CD4-positive, alpha-beta memory T cell (primary cell): ENCODE data around the gene ASIC3. TPM values are rescaled to one million over a fixed set of nuclear protein-coding genes. Genes with fewer than 3 reads are reported as not detected.
"Not testable (repeated sequence)": the region's sequence is repeated elsewhere in the genome, so short reads cannot be mapped to it uniquely, and the experiment has no call there.

Source experiments
- CTCF ChIA-PET: fragments of 350-600 bp; sonication (Branson Sonifier 250); formaldehyde crosslinking; loops from one replicate; lab custom pipeline; 2021; ENCODE audit warnings: inconsistent platforms; ENCODE audit not compliant: partially characterized antibody; lab: Charles Lee
- POLR2A ChIA-PET: fragments of 350-600 bp; sonication (Branson Sonifier 250); formaldehyde crosslinking; loops from one replicate; lab custom pipeline; 2021; ENCODE audit not compliant: partially characterized antibody; lab: Charles Lee
- DNase-seq, 5 donors: peaks; one replicate each; pipeline versions ENCODE4 v3.0.0 to v3.0.0-alpha.2; 2020 to 2022; ENCODE audit warnings: mixed read lengths in 1 of 5
- H3K27ac ChIP-seq: one replicate; pipeline ENCODE4 v1.7.0; 2013; ENCODE audit warnings: low read depth, low read length
- H3K27me3 ChIP-seq: 2 replicates; pipeline ENCODE4 v1.7.0; 2013; ENCODE audit warnings: mild to moderate bottlenecking, low read length, moderate library complexity; ENCODE audit not compliant: insufficient read depth
- H3K36me3 ChIP-seq: 2 replicates; pipeline ENCODE4 v1.7.0; 2013; ENCODE audit warnings: mild to moderate bottlenecking, low read length, moderate library complexity; ENCODE audit not compliant: insufficient read depth
- H3K4me1 ChIP-seq: 2 replicates; pipeline ENCODE4 v1.7.0; 2013; ENCODE audit warnings: mild to moderate bottlenecking, low read length, moderate library complexity; ENCODE audit not compliant: insufficient read depth
- H3K4me3 ChIP-seq, 2 donors: one replicate each; pipeline ENCODE4 v1.7.0; 2013; ENCODE audit warnings: low read length in 2 of 2, mild to moderate bottlenecking in 1 of 2
- H3K9me3 ChIP-seq, 2 donors: one replicate each; pipeline ENCODE4 v1.7.0; 2013; ENCODE audit warnings: low read length in 2 of 2, control low read depth in 1 of 2; ENCODE audit not compliant: control insufficient read depth in 1 of 2
- H3K27ac Mint-ChIP-seq, 7 donors: one replicate each; pipeline ENCODE4 v1.8.0; 2020 to 2021; ENCODE audit warnings: mixed read lengths in 7 of 7, mild to moderate bottlenecking in 6 of 7, inconsistent platforms in 3 of 7, moderate library complexity in 3 of 7
- H3K27me3 Mint-ChIP-seq, 2 donors: one replicate each; pipeline ENCODE4 v1.8.0; 2020 to 2021; ENCODE audit warnings: mixed read lengths in 2 of 2
- H3K36me3 Mint-ChIP-seq, 2 donors: one replicate each; pipeline ENCODE4 v1.8.0; 2020 to 2021; ENCODE audit warnings: mixed read lengths in 2 of 2, inconsistent platforms in 1 of 2, mild to moderate bottlenecking in 1 of 2
- H3K4me1 Mint-ChIP-seq, 4 donors: one replicate each; pipeline ENCODE4 v1.8.0; 2020 to 2021; ENCODE audit warnings: mixed read lengths in 4 of 4, mild to moderate bottlenecking in 1 of 4
- H3K4me3 Mint-ChIP-seq, 8 donors: one replicate each; pipeline ENCODE4 v1.8.0; 2020 to 2021; ENCODE audit warnings: mixed read lengths in 8 of 8, mild to moderate bottlenecking in 7 of 8, moderate library complexity in 6 of 8, inconsistent platforms in 3 of 8
- H3K9me3 Mint-ChIP-seq, 8 donors: one replicate each; pipeline ENCODE4 v1.8.0; 2020 to 2021; ENCODE audit warnings: mixed read lengths in 8 of 8, mild to moderate bottlenecking in 5 of 8, inconsistent platforms in 3 of 8, moderate library complexity in 1 of 8
- intact Hi-C: fragments of 100-400 bp; cut with micrococcal nuclease; formaldehyde crosslinking; loops from one replicate; pipeline ENCODE4 v1.15.1; 2023
- polyA plus RNA-seq, 2 donors: library from polyadenylated mRNA; unstranded; fragments of 300-500 nt; fragmentation: Illumina TruSeq; gene quantifications; one replicate each; pipeline ENCODE4 v1.2.3, GENCODE V29; 2021
- total RNA-seq, 2 experiments: library from RNA; stranded (reverse); gene quantifications; one replicate each; pipeline ENCODE4 v1.2.3, GENCODE V29; 2021

ASIC3 gene
- total and polyA plus RNA-seq, 4 experiments from 2014 or later: 10.6 to 11.6 TPM; not detected in 2

DNA sequence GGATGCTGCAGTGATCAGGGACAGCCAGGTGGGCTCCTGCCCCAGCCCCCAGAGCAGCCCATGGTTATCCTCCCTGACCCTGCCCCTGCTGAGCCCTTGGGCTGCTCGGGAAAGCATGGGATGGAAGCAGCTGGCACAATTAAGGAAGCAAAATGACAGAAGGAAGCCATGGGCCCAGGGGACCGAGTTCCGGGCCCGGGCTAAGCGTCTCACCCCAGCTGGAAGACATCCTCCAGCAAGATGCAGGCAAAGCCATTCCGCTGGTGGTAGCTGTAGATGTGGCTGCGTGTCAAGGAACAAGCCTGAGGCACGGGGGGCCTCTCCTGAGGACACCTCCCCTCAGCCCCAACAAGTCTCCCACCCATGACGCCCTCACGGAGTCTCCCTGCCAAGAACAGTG is 25.1 kb upstream of the ASIC3 start:
- Mint-ChIP-seq H3K27ac (peak overlapping the region in 2 of 7 donors; percentile 32 to 43), H3K27me3 (peaks cover 1 to 10% of the 10 kb centered on the region in 2 donors), H3K4me3 (no peak overlapping the region), H3K9me3 (no peaks in the 10 kb centered on the region), H3K4me1 (peaks cover 12 to 26% (median 18%) of the 10 kb centered on the region in 4 donors), H3K36me3 (peaks cover 0 to under 1% of the 10 kb centered on the region in 2 donors)
- H3K27ac ChIP-seq: no peak overlapping the region
- H3K4me1 ChIP-seq: peaks cover 16% of the 10 kb centered on the region
- ChIA-PET POLR2A (interaction anchor here (1.0 to 1.9 kb wide), 3 partner anchors 9 to 36 kb away, joined by 3 to 8 read pairs (median 5); no protein-coding TSS in a partner anchor), CTCF (interaction anchor here (1.5 kb wide), 1 partner anchor 39 kb away, joined by 3 read pairs; no protein-coding TSS in a partner anchor)
- no peak overlapping the region for H3K4me3 ChIP-seq
- no peaks in the 10 kb centered on the region for H3K9me3 ChIP-seq
- intact Hi-C loops: no loop called here
- H3K27me3 ChIP-seq: no peaks in the 10 kb centered on the region
- DNase-seq: no peak
- no peaks in the 10 kb centered on the region for H3K36me3 ChIP-seq

DNA sequence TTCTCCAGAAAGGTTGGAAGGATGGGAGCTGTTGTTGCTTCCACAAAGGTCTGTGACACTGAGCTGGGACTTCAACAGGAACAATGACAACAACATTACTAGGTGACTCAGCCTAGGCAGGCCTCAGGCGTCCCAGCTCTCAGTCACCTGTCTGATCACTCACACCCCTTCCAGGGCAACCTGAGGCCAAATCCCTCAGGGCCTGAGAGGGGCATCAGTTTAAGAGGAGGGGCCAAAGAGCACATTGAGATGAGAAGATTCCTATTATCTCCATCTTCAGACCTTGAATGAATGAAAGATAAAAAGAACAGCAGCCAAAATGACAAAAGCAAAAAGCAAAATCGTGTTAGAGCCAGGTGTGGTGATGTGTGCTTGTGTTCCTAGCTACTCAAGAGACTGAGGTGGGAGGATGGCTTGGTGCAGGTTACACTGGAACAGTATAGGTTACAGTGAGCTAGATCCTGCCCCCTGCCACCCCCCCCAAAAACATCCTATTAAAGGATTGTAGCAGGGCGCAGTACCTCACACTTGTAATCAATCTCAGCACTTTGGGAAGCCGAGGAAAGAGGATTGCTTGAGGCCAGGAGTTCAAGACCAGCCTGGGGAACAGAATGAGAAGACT is 23.8 kb upstream of the ASIC3 start, which contains the start of gene ATG9B:
Gene ATG9B, minus strand, starts transcription at position 60 of the 622 bp plus-strand sequence. CDS start 71 bp downstream, outside the sequence.
- DNase-seq: no peak
- peaks cover 11 to 23% (median 17%) of the 10 kb centered on the region in 4 donors for H3K4me1 Mint-ChIP-seq
- Histone ChIP-seq H3K4me3 (no peak within 1 kb of the TSS), H3K36me3 (no peaks in the 10 kb centered on the region), H3K9me3 (no peaks in the 10 kb centered on the region), H3K4me1 (peaks cover 16% of the 10 kb centered on the region), H3K27ac (no peak within 1 kb of the TSS), H3K27me3 (no peaks in the 10 kb centered on the region)
- H3K9me3 Mint-ChIP-seq: no peaks in the 10 kb centered on the region
- H3K27me3 Mint-ChIP-seq: peaks cover 0 to 6% of the 10 kb centered on the region in 2 donors
- no peak within 1 kb of the TSS for H3K4me3 Mint-ChIP-seq
- POLR2A ChIA-PET: interaction anchor here (1.6 to 1.9 kb wide), 2 partner anchors 10 to 16 kb away, joined by 5 to 8 read pairs; no protein-coding TSS in a partner anchor
- intact Hi-C loops: no loop called here
- CTCF ChIA-PET: interaction anchor here (0.6 to 2.1 kb wide), 4 partner anchors 14 to 86 kb away, joined by 3 to 7 read pairs (median 4); no protein-coding TSS in a partner anchor
- H3K27ac Mint-ChIP-seq: peak within 1 kb of the TSS in 6 of 7 donors; percentile 36 to 83 (median 80)
- H3K36me3 Mint-ChIP-seq: peaks cover 0 to 6% of the 10 kb centered on the region in 2 donors

DNA sequence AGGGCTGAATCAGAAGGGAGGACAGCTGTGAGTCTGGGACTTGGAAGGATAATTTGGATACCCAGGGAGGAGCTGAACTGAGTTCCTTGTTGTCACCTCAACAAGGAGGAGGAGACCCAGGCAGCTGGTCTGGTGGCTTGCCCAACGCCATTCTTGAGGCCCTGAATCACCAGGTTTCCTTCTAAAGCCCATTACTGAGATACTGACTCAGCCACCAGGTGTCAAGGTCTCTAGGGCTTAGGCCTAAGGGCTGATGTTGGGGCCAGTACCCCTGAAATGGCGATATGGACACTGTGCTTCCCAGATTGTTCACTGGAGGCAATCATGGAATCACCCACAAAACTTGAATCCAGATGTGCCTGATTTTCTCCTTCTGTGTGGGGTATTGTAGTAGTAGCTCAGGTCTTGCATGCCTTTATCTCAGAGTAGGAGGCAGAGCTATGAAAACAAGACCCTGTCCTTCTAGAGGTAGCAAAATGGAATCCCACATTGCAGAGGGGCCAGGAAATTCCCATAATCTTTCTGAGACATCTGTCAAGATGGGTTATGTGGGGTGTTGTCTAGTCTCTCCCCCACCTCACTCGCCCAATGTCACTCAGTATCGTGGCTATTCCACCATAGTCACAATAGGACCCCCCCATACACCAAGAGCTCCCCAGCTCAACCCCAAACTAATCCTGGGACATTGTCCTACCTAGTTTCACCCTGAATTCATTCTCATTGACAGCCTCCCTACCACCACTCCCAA is 22.2 kb upstream of the ASIC3 start:
- POLR2A ChIA-PET: interaction anchor here (0.6 to 1.5 kb wide), 4 partner anchors 9 to 712 kb away, joined by 3 to 5 read pairs (median 3); no protein-coding TSS in a partner anchor
- Histone ChIP-seq H3K36me3 (no peaks in the 10 kb centered on the region), H3K27ac (no peak overlapping the region), H3K4me1 (peaks cover 21% of the 10 kb centered on the region), H3K9me3 (no peaks in the 10 kb centered on the region), H3K27me3 (no peaks in the 10 kb centered on the region), H3K4me3 (no peak overlapping the region)
- CTCF ChIA-PET: interaction anchor here (0.6 to 4.4 kb wide), 4 partner anchors 8 to 556 kb away, joined by 3 to 44 read pairs (median 5); no protein-coding TSS in a partner anchor
- intact Hi-C loops: no loop called here
- peak overlapping the region in 6 of 7 donors; percentile 29 to 100 (median 100) for H3K27ac Mint-ChIP-seq
- H3K4me1 Mint-ChIP-seq: peaks cover 12 to 26% (median 19%) of the 10 kb centered on the region in 4 donors
- DNase-seq: no peak
- no peaks in the 10 kb centered on the region for H3K9me3 Mint-ChIP-seq
- peak overlapping the region in 1 of 8 donors; percentile 31 for H3K4me3 Mint-ChIP-seq
- peaks cover 0 to 2% of the 10 kb centered on the region in 2 donors for H3K27me3 Mint-ChIP-seq
- H3K36me3 Mint-ChIP-seq: peaks cover 0 to 8% of the 10 kb centered on the region in 2 donors

DNA sequence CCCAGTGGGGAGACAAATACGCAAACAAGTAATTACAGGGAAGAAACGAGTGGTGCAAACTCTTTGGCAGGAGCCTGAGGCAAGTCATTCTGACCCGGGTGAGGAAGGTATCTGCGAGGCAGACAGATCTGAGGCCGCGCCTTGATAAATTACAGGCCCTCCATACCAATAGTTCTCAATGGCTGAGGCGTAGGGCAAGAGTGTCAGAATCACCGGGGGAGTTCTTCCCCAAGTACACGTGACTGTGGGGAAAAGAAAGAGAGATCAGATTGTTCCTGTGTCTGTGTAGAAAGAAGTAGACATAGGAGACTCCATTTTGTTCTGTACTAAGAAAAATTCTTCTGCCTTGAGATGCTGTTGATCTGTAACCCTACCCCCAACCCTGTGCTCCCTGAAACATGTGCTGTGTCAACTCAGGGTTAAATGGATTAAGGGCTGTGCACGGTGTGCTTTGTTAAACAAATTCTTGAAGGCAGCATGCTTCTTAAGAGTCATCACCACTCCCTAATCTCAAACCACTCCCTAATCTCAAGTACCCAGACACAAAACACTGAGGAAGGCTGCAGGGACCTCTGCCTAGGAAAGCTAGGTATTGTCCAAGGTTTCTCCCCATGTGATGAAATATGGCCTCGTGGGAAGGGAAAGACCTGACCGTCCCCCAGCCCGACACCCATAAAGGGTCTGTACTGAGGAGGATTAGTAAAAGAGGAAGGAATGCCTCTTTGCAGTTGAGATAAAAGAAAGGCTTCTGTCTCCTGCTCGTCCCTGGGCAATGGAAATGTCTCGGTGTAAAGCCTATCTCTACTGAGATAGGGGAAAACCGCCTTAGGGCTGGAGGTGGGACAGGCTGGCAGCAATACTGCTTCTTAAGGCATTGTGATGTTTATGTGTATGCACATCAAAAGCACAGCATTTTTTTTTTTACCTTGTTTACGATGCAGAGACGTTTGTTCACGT is 21.3 kb upstream of the ASIC3 start:
- ChIA-PET CTCF (interaction anchor here (1.0 to 4.4 kb wide), 5 partner anchors 9 to 151 kb away, joined by 3 to 44 read pairs (median 11); partner anchors contain the start of gene TMUB1), POLR2A (interaction anchor here (1.0 to 2.8 kb wide), 10 partner anchors 10 to 84 kb away, joined by 3 to 182 read pairs (median 11); partner anchors contain the start of genes ASIC3, CDK5, FASTK and SLC4A2)
- Histone ChIP-seq H3K27ac (peak overlapping the region; percentile 88), H3K4me3 (peak overlapping the region; percentile 61 to 84), H3K4me1 (peaks cover 21% of the 10 kb centered on the region)
- peak overlapping the region; percentile 99 to 100 (median 99) for H3K27ac Mint-ChIP-seq
- peaks cover 13 to 28% (median 20%) of the 10 kb centered on the region in 4 donors for H3K4me1 Mint-ChIP-seq
- DNase-seq, H3K9me3 Mint-ChIP-seq, H3K27me3 Mint-ChIP-seq, H3K9me3 ChIP-seq, H3K36me3 ChIP-seq, H3K27me3 ChIP-seq, intact Hi-C loops: not testable (repeated sequence)
- H3K4me3 Mint-ChIP-seq: peak overlapping the region; percentile 92 to 97 (median 95)
- peaks cover 5 to 13% of the 10 kb centered on the region in 2 donors for H3K36me3 Mint-ChIP-seq

DNA sequence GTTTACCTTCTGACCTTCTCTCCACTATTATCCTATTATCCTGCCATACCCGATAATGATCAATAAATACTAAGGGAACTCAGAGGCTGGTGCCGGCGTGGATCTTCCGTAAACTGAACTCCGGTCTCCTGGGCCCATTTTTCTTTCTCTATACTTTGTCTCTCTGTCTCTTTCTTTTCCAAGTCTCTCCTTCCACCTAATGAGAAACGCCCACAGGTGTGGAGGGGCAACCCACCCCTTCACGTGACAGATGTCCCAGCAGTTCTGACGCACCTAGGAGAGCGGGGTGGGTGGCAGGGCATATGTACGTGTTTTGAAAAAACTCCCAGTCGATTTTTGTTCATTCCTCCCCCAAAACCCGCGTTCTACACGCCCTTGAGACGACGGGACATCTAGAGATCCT is 20.6 kb upstream of the ASIC3 start:
- H3K27ac ChIP-seq: peak overlapping the region; percentile 88
- H3K9me3 Mint-ChIP-seq, H3K36me3 ChIP-seq, H3K27me3 Mint-ChIP-seq, H3K27me3 ChIP-seq, DNase-seq, H3K9me3 ChIP-seq: not testable (repeated sequence)
- peak overlapping the region; percentile 61 to 84 for H3K4me3 ChIP-seq
- H3K4me3 Mint-ChIP-seq: peak overlapping the region; percentile 92 to 97 (median 95)
- peaks cover 13 to 28% (median 20%) of the 10 kb centered on the region in 4 donors for H3K4me1 Mint-ChIP-seq
- peaks cover 21% of the 10 kb centered on the region for H3K4me1 ChIP-seq
- POLR2A ChIA-PET: interaction anchor here (0.8 to 2.8 kb wide), 15 partner anchors 14 to 84 kb away, joined by 3 to 182 read pairs (median 6); partner anchors contain the start of genes ASIC3, CDK5, FASTK and SLC4A2
- intact Hi-C loops: loop anchor here (1.0 kb wide), 6 partner anchors 9 to 622 kb away; partner anchors contain the start of gene TMUB1
- peak overlapping the region; percentile 99 to 100 (median 99) for H3K27ac Mint-ChIP-seq
- peaks cover 6 to 16% of the 10 kb centered on the region in 2 donors for H3K36me3 Mint-ChIP-seq
- CTCF ChIA-PET: interaction anchor here (0.8 to 4.4 kb wide), 15 partner anchors 10 to 151 kb away, joined by 3 to 44 read pairs (median 6); partner anchors contain the start of gene TMUB1
